Panc1 (cell line): Measurements from ENCODE around the gene SETDB1. TPM values are rescaled to one million over a fixed set of nuclear protein-coding genes. Genes with fewer than 3 reads are reported as not detected.

Experiments used
- ATAC-seq: fragments of 200-7000 bp; cut with Tn5 transposase; 2 replicates; pipeline ENCODE4 v1.9.1; 2020; ENCODE audit warnings: mild to moderate bottlenecking, moderate library complexity
- BruUV-seq: library from RNA; stranded (reverse); fragments of 400-500 nt; replicated peaks from 2 replicates; lab custom pipeline; 2021; lab: Mats Ljungman, UMichigan
- CTCF ChIA-PET: fragments of 300-600 bp; sonication (Branson Sonifier 250); formaldehyde crosslinking; loops from one replicate; lab custom pipeline; 2022; ENCODE audit warnings: antibody characterized with exemption; lab: Charles Lee
- POLR2A ChIA-PET: fragments of 300-600 bp; sonication (Branson Sonifier 250); formaldehyde crosslinking; loops from one replicate; lab custom pipeline; 2022; ENCODE audit warnings: antibody characterized with exemption; lab: Charles Lee
- DNase-seq: peaks from one replicate; pipeline ENCODE4 v3.0.0-alpha.2; 2010; ENCODE audit warnings: low read depth, low spot score
- H3K27ac ChIP-seq: 2 replicates; pipeline ENCODE4 v1.5.1; 2011; ENCODE audit warnings: mild to moderate bottlenecking, low read length, inconsistent platforms
- H3K27me3 ChIP-seq: fragments of 200-500 bp; sonication (Bioruptor generic); 2 replicates; pipeline ENCODE4 v1.6.0; 2014; ENCODE audit warnings: low read length, inconsistent platforms; ENCODE audit not compliant: control insufficient read depth, insufficient read depth
- H3K36me3 ChIP-seq: fragments of 200-500 bp; sonication (Bioruptor generic); 2 replicates; pipeline ENCODE4 v1.5.1; 2014; ENCODE audit warnings: inconsistent platforms, mild to moderate bottlenecking, low read length, moderate library complexity; ENCODE audit not compliant: control insufficient read depth, insufficient read depth
- H3K4me1 ChIP-seq: 2 replicates; pipeline ENCODE4 v1.5.1; 2011; ENCODE audit warnings: inconsistent platforms, mild to moderate bottlenecking, low read length, moderate library complexity; ENCODE audit not compliant: control insufficient read depth, insufficient read depth
- H3K4me3 ChIP-seq, 2 experiments: 2 replicates each; pipeline ENCODE4 v1.5.1; 2011 to 2012; ENCODE audit warnings: low read depth in 2 of 2, low read length in 2 of 2, mild to moderate bottlenecking in 2 of 2, inconsistent platforms in 1 of 2, moderate library complexity in 1 of 2
- H3K9me3 ChIP-seq: fragments of 200-500 bp; sonication (Bioruptor generic); 2 replicates; pipeline ENCODE4 v1.5.1; 2014; ENCODE audit warnings: low read depth, mild to moderate bottlenecking, inconsistent platforms, low read length, moderate library complexity; ENCODE audit not compliant: control insufficient read depth, insufficient read depth
- POLR2AphosphoS5 ChIP-seq: IDR thresholded peaks from 2 replicates; pipeline ENCODE4 v1.6.1; 2012; ENCODE audit warnings: mild to moderate bottlenecking, low read depth, low read length, moderate library complexity
- SIN3A ChIP-seq: IDR thresholded peaks from 2 replicates; pipeline ENCODE4 v1.6.1; 2012; ENCODE audit warnings: low read depth, mild to moderate bottlenecking, low read length, moderate library complexity, borderline replicate concordance; ENCODE audit not compliant: insufficient read depth
- TCF7L2 ChIP-seq: IDR thresholded peaks from 2 replicates; pipeline ENCODE4 v1.6.1; 2011; ENCODE audit warnings: mild to moderate bottlenecking, low read depth, low read length, inconsistent platforms
- in situ Hi-C: cut with HindIII; loops from 2 replicates; pipeline ENCODE4 v1.10.0; 2016; ENCODE audit warnings: low sequenced_read_pairs, low pct_unique_long_range_greater_than_20kb
- intact Hi-C: fragments of 100-400 bp; cut with micrococcal nuclease; formaldehyde crosslinking; loops from one replicate; pipeline ENCODE4 v1.10.0; 2022; ENCODE audit not compliant: unreplicated experiment
- total RNA-seq: library from RNA; stranded (reverse); gene quantifications from one replicate; pipeline ENCODE4 v1.2.1, GENCODE V29; 2021; ENCODE audit not compliant: unreplicated experiment
- TF ChIP-seq, protein P1 (sequence below), 2 experiments: IDR thresholded peaks; 2 replicates each; pipeline ENCODE4 v1.6.1; 2011 to 2012; ENCODE audit warnings: low read depth in 2 of 2, control low read depth in 1 of 2, low read length in 1 of 2, mild to moderate bottlenecking in 1 of 2, moderate library complexity in 1 of 2; ENCODE audit not compliant: insufficient read depth in 1 of 2
- TF ChIP-seq, protein P2 (sequence below): fragments of 450-650 bp; IDR thresholded peaks from 2 replicates; pipeline ENCODE4 v1.5.1; 2017; ENCODE audit warnings: mild to moderate bottlenecking

Gene SETDB1
- total RNA-seq, 1 experiment from 2014 or later = 43.3 TPM

DNA sequence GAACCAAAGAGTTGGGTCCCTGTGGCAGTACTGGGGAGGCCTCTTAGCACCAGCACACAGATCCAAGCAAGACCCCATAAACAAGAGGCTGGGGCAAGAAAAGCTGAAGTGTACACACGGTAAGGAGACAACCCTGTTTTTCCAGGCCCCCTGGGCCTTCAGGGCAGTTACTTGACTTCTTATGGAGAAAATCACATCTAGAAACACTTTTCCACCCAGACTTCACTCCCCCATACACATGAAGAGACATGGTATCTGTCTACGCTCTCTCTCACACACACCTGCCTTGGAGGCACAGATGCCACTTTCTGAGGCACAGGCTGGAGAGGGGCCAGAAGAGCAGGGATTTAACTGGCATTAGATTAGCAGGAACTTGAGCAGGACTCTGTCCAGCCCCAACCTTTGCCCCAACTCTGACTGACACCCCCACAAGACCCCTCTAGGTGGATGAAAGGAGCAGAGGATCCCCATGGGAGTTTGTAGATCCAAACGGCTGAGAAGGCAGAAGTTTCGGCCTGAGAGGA is 46.3 kb downstream of the SETDB1 start:
- TF ChIP-seq, protein P1, sequence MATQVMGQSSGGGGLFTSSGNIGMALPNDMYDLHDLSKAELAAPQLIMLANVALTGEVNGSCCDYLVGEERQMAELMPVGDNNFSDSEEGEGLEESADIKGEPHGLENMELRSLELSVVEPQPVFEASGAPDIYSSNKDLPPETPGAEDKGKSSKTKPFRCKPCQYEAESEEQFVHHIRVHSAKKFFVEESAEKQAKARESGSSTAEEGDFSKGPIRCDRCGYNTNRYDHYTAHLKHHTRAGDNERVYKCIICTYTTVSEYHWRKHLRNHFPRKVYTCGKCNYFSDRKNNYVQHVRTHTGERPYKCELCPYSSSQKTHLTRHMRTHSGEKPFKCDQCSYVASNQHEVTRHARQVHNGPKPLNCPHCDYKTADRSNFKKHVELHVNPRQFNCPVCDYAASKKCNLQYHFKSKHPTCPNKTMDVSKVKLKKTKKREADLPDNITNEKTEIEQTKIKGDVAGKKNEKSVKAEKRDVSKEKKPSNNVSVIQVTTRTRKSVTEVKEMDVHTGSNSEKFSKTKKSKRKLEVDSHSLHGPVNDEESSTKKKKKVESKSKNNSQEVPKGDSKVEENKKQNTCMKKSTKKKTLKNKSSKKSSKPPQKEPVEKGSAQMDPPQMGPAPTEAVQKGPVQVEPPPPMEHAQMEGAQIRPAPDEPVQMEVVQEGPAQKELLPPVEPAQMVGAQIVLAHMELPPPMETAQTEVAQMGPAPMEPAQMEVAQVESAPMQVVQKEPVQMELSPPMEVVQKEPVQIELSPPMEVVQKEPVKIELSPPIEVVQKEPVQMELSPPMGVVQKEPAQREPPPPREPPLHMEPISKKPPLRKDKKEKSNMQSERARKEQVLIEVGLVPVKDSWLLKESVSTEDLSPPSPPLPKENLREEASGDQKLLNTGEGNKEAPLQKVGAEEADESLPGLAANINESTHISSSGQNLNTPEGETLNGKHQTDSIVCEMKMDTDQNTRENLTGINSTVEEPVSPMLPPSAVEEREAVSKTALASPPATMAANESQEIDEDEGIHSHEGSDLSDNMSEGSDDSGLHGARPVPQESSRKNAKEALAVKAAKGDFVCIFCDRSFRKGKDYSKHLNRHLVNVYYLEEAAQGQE (IDR thresholded peaks at IDR 0.05; ENCODE audit: insufficient read depth in 1 of 2, low read depth in 2 of 2, low read length in 1 of 2) = no peak
- intact Hi-C loops (no loop called here), in situ Hi-C loops (no loop called here)
- peak overlapping the region; percentile 81 to 89 for H3K4me3 ChIP-seq
- peaks cover 51% of the 10 kb centered on the region for H3K4me1 ChIP-seq
- ChIA-PET CTCF (no interaction called here), POLR2A (no interaction called here)
- no peak for DNase-seq
- peak overlapping the region; percentile 96 for H3K27ac ChIP-seq
- no peaks in the 10 kb centered on the region for H3K9me3 ChIP-seq
- no peaks in the 10 kb centered on the region for H3K27me3 ChIP-seq
- no peak for ATAC-seq
- BruUV-seq = no TSS peak
- H3K36me3 ChIP-seq = peaks cover 13% of the 10 kb centered on the region

DNA sequence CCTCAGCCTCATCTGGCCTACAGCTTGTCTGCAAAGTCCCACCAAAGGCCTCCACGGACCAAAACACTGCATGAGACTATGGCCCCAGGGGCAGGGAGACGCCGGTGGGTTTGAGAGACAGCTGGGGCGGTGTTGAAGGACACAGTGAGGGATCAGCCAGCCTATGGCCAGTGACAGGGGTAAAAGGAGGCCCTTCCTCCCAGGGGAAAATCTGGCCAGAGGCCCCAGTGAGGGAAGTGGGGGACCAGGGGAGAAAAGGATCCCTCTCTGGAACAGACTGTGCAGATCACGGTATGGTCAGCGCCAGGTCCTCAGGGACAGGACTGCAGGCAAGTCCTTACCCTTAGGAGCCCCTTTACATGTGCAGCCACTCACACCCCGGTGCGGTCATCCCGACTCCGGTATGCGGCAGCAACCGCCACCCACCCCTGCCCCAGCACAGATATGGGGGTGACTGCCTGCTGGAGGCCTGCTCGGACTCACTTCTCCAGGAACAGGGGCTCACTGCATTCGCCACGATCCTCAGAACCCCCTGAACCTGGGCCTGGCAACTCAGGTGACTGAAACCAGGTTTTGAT is 47.2 kb downstream of the SETDB1 start:
- in situ Hi-C loops (no loop called here), intact Hi-C loops (no loop called here)
- H3K27me3 ChIP-seq = no peaks in the 10 kb centered on the region
- H3K4me3 ChIP-seq = peak overlapping the region; percentile 81 to 89
- no peaks in the 10 kb centered on the region for H3K9me3 ChIP-seq
- POLR2A ChIA-PET = interaction anchor here (0.6 to 0.9 kb wide), 2 partner anchors 33 to 332 kb away, joined by 3 read pairs; no protein-coding TSS in a partner anchor
- H3K4me1 ChIP-seq = peaks cover 60% of the 10 kb centered on the region
- no peak for TF ChIP-seq POLR2AphosphoS5
- TF ChIP-seq TCF7L2 = no peak
- TF ChIP-seq, protein P1 (IDR thresholded peaks at IDR 0.05; ENCODE audit: insufficient read depth in 1 of 2, low read depth in 2 of 2, low read length in 1 of 2) = no peak
- no peak for TF ChIP-seq SIN3A
- TF ChIP-seq, protein P2, sequence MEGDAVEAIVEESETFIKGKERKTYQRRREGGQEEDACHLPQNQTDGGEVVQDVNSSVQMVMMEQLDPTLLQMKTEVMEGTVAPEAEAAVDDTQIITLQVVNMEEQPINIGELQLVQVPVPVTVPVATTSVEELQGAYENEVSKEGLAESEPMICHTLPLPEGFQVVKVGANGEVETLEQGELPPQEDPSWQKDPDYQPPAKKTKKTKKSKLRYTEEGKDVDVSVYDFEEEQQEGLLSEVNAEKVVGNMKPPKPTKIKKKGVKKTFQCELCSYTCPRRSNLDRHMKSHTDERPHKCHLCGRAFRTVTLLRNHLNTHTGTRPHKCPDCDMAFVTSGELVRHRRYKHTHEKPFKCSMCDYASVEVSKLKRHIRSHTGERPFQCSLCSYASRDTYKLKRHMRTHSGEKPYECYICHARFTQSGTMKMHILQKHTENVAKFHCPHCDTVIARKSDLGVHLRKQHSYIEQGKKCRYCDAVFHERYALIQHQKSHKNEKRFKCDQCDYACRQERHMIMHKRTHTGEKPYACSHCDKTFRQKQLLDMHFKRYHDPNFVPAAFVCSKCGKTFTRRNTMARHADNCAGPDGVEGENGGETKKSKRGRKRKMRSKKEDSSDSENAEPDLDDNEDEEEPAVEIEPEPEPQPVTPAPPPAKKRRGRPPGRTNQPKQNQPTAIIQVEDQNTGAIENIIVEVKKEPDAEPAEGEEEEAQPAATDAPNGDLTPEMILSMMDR = no peak
- DNase-seq (no peak), ATAC-seq (no peak)
- H3K27ac ChIP-seq = peak overlapping the region; percentile 96
- CTCF ChIA-PET = no interaction called here
- peaks cover 7% of the 10 kb centered on the region for H3K36me3 ChIP-seq
- no TSS peak for BruUV-seq
